Activated CD4-positive, CD25-positive, alpha-beta regulatory T cell treated with anti-CD3 and anti-CD28 coated beads, Interleukin-2, amount 50 U/mL, for 24 hours (primary cell): Measurements from ENCODE around the gene PROSER3.
A peak's percentile ranks its signal among the peaks of the same experiment; 100 is the strongest.

ENCODE experiments used
- ATAC-seq, 2 donors: fragments of 150-1000 bp; cut with Tn5 transposase; one replicate each; pipeline ENCODE4 v1.10.0; 2021; ENCODE audit warnings: mild to moderate bottlenecking in 1 of 2, moderate library complexity in 1 of 2

The PROSER3 gene

DNA sequence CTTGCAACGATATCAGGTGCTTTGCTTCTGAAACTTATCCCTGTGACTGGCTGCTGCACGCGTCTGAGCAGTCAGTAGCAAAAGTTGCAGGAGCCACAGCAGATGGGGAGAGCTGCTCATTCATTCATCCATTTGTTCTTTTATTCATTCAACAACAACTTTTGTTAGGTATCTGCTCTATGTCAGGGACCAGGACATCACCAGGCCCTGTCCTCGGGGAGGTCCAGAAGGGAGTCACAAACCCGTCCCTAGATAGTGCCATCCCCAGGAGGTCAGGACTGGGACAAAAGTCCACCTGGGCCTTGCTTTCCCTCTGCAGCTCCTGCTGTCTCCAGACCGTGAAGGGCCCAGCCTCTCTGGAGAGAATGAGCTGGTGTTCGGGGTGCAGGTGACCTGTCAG, 20.0 kb downstream of the PROSER3 start:
- ATAC-seq: no peak

DNA sequence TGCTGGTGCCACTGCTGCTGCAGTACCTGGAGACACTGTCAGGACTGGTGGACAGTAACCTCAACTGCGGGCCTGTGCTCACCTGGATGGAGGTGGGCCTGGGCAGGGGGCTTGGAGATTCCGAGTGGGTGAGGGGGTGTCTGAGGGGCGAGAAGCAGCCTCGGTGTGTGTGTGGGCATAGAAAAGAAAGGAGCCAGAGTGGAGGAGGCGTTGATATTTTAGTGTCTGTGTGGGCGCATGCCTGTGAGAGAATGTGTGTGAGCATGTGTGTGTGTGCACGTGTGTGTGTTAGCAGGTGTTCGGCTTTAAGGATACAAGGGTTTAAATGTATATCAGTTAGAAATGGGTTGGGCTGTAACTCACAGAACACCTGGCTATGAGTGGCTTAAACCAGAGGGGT, 21.1 kb downstream of the PROSER3 start:
- no peak for ATAC-seq

DNA sequence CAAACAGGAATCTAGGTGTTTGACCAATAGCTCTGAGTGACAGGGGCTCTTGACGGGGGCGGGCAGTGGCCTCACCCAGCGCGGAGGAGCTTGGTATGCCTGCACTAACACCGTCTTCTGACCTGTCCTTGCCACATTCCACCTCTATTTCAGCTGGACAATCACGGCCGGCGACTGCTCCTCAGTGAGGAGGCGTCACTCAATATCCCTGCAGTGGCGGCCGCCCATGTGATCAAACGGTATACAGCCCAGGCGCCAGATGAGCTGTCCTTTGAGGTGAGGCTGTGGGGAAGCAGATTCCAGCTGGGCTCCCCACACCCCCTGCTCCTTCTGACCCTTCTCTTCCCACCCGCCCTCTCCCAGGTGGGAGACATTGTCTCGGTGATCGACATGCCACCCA, 22.1 kb downstream of the PROSER3 start:
- ATAC-seq: no peak

DNA sequence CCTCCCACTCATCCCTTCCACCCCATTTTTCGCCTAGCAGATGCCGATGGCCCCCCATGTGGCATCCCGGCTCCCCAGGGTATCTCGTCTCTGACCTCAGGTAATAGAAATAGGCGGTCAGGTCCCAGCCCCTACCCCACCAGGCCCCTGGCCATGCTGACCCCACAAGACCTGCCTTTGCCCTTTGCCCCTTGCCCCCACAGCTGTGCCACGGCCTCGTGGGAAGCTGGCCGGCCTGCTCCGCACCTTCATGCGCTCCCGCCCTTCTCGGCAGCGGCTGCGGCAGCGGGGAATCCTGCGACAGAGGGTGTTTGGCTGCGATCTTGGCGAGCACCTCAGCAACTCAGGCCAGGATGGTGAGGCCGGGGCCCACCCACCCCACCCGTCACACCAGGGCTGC, 22.7 kb downstream of the PROSER3 start:
- no peak for ATAC-seq

DNA sequence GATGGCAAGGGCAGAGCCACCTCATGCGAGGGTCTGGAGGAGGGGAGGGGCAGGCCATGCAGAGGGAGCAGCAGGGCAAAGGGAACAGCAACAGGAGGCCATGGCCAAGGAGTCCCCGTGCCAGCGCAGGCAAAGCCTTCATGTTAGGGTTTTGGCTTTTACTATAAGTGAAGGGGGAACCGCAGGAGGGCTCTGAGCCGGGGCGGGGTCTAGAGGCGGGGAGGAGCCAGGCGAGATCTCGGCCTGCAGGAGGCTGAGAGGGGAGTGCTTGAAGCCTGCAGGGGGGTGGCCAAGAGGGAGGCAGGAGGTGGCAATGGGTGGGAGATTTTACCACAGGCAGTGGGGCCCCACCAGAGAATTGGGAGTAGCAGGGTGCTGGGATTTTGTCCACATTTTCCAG, 23.7 kb downstream of the PROSER3 start:
- no peak for ATAC-seq

DNA sequence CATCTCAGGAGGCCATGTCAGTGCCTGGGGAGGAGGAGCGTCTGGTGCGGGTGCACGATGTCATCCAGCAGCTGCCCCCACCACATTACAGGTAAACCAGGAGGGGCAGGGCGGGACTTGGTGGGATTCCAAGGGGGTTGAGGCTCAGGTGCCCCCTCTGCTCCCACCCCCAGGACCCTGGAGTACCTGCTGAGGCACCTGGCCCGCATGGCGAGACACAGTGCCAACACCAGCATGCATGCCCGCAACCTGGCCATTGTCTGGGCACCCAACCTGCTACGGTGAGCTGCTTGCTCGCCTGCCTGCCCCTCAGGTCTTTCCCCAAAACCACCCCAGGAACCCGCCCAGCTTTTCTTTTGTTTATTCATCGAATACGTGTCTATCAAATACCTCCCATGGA, 24.6 kb downstream of the PROSER3 start:
- no peak for ATAC-seq

DNA sequence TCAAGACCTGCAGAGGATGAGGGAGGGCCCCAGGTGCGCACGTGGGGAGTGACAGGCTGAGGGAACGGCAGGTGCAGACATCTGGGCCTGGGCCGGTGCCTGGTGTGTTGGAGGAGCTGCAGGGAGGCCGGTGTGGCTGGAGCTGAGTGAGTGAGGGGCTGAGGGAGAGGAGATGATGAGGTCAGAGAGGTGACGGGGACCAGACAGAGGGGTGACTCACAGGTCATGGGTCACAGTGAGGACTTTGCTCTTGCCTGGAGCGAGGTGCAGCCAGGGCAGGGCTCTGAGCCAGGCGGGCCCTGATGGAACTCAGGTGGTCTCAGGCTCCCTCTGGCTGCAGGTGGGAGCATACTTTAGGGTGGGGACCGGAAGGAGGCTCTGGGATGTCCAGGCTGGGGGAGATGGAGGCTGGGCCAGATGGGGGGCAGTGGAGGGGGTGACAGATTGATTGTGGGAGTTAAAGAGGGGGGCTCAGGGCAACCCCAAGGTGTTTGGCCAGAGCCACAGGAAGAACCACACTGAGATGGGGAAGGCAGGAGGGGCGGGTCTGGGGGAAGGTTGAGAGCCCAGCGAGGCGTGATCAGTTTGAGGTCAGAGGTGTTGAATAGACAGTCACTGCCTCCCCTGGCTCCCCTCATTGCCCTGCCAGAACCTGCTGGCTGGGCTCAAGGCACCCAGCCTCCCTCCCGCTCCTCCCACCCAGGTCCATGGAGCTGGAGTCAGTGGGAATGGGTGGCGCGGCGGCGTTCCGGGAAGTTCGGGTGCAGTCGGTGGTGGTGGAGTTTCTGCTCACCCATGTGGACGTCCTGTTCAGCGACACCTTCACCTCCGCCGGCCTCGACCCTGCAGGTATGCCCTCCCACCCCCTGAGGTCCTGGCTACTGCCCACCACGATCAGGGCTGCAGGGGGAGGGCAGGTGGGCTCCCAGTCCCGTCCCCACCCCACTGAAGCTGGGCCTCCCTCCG, 25.8 kb downstream of the PROSER3 start:
- ATAC-seq: no peak

DNA sequence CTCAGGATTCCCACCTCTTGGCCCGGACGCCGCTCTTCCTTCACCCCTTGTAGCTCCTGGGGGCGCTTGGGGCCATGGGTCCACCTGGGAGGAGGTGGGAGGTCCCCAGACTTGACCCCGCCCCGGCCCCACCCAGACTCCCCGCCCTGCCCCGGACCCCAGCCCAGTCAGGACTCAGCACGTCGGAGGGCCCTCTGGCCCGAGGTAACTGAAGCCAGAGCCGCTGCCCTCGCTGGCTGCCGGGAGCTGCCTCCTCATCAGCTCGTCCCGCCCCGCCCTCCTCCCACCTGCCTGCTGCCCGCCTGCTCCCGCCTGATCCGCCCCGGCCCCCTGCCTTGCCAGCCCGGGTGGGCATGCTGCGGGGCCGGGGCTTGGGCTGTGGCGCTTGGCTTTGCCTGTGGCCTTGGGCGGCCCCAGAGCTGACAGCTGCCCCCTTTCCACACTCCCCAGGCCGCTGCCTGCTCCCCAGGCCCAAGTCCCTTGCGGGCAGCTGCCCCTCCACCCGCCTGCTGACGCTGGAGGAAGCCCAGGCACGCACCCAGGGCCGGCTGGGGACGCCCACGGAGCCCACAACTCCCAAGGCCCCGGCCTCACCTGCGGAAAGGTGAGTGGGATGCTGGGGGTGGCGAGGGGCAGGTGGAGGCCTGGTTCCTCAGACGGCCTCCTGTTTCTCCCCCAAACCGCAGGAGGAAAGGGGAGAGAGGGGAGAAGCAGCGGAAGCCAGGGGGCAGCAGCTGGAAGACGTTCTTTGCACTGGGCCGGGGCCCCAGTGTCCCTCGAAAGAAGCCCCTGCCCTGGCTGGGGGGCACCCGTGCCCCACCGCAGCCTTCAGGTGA, 26.7 kb downstream of the PROSER3 start:
- ATAC-seq: no peak

DNA sequence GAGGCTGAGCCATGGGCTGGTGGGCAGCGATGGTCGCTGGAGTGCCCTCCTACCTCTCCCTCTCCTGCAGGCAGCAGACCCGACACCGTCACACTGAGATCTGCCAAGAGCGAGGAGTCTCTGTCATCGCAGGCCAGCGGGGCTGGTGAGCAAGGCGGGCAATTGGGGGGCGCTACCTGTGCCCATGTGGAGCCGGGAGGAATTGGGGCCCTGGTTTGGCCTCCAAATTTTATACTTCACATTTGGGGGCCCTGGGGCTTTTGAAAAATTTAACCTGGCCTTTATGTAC, 27.3 kb downstream of the PROSER3 start:
- no peak for ATAC-seq

DNA sequence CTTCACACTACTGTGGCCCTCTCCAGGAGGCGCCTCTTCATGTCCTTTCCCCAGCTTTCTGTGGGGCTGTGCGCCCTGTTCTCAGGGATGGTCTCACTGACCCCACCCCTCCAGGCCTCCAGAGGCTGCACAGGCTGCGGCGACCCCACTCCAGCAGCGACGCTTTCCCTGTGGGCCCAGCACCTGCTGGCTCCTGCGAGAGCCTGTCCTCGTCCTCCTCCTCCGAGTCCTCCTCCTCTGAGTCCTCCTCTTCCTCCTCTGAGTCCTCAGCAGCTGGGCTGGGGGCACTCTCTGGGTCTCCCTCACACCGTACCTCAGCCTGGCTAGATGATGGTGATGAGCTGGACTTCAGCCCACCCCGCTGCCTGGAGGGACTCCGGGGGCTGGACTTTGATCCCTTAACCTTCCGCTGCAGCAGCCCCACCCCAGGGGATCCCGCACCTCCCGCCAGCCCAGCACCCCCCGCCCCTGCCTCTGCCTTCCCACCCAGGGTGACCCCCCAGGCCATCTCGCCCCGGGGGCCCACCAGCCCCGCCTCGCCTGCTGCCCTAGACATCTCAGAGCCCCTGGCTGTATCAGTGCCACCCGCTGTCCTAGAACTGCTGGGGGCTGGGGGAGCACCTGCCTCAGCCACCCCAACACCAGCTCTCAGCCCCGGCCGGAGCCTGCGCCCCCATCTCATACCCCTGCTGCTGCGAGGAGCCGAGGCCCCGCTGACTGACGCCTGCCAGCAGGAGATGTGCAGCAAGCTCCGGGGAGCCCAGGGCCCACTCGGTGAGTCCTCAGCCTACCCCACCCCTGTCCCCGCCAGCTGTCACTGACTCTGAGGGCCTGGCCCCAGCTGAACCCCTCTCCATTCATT, 28.6 kb downstream of the PROSER3 start:
- ATAC-seq: no peak

DNA sequence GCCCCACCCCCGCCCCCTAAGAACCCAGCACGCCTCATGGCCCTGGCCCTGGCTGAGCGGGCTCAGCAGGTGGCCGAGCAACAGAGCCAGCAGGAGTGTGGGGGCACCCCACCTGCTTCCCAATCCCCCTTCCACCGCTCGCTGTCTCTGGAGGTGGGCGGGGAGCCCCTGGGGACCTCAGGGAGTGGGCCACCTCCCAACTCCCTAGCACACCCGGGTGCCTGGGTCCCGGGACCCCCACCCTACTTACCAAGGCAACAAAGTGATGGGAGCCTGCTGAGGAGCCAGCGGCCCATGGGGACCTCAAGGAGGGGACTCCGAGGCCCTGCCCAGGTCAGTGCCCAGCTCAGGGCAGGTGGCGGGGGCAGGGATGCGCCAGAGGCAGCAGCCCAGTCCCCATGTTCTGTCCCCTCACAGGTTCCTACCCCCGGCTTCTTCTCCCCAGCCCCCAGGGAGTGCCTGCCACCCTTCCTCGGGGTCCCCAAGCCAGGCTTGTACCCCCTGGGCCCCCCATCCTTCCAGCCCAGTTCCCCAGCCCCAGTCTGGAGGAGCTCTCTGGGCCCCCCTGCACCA, 29.3 kb downstream of the PROSER3 start:
- ATAC-seq: no peak

DNA sequence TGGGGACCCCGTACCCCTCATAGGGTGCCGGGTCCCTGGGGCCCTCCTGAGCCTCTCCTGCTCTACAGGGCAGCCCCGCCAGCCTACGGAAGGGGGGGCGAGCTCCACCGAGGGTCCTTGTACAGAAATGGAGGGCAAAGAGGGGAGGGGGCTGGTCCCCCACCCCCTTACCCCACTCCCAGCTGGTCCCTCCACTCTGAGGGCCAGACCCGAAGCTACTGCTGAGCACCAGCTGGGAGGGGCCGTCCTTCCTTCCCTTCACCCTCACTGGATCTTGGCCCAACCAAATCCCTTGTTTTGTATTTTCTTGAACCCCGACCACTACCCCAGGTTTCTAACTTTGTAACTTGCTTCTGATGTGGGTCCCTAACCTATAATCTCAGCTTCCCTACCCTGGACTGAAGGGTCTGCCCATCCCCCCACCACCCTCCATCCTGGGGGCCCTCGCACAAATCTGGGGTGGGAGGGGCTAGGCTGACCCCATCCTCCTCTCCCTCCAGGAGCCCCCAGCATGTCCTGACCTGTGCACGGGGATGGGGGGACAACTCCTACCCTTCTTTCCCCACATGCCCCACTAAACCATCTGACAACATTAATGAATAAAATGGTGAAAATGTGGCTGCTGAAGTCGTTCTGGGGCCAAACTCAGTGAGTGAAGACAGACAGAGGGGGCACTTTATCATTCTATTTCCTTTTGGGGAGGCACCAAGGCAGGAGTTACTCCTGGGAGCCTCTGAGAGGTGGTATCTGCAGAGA, 30.4 kb downstream of the PROSER3 start:
- no peak for ATAC-seq

DNA sequence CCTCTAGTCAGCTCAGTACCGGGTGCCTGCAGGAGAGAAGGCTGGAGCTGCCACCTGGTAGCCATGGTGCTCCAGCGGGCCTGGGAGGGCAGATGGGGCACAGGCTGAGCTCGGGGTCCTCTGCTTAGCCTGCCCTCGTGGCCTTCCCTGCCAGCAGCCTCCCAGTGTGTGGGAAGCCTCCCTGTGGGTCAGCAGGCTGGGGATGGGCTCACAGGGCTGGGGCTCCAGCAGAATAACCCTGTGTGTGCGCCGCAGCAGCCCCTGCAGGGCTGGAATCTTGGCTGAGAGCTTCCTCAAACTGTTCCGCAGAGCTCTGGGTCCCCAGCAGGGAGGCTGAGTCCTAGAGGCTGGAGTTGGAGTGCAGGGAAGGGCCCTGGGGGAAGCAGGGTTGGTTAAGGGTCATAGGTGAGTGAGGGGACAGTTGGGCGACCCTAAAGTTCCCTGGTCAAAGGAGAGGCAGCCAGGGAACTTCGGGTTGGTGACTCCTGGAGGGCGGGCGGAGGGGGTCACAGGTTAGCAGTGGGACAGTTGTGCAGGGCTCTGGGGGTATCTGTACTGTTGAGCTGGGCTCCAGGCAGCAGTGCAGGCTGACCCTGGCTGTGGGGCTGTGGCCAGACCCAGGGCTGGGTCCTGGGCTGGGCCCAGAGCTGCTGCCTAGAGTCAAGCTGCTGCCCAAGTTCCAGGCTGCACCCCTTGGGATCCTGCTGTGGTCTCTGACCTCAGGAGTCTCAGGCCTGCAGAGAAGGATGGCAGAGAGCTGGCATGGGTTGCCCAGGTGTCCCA, 31.4 kb downstream of the PROSER3 start:
- no peak for ATAC-seq

DNA sequence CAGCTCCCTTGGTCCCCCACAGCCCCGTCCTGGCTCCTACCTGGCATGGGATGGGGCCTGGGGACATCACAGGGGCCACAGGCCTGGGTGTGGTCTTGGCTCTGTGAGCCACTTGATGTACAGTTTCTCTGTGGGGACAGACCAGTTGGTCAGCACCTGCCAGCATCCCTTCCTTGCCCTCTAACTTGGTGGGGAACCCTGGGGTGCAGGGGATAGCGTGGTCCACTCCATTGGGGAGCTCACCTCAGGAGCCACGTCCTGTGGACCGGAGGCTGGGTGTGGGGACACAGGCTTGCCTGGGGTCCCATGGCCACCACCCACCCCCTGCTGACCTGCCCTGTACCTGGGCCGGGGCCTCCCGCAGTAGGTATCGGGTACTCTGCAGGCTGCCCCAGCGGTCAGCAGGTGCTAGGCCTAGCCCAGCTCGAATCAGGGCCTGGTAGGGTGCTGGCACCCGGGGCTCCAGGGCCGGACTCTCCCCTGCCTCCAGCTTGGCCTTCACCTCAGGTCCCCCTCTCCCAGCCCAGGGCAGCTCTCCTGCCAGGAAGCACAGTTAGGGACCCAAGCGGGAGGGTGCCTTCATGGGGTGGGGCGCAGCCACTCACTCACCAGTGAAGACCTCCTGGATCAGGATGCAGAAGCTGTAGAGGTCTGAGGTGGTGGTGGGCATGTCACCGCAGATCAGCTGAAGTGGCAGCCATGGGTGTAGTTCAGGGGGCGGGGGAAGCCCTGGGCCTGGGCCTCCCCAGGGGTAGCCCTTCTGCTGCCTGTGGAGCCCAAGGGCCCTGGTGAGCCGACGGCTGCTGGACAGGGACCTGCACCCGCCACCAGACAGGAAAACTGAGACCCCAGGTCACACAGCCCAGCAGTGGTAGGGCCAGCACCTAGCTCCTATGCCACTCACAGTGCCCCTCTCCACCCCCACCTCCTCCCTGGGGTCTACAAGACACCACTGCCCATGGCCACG, 32.3 kb downstream of the PROSER3 start:
- no peak for ATAC-seq

DNA sequence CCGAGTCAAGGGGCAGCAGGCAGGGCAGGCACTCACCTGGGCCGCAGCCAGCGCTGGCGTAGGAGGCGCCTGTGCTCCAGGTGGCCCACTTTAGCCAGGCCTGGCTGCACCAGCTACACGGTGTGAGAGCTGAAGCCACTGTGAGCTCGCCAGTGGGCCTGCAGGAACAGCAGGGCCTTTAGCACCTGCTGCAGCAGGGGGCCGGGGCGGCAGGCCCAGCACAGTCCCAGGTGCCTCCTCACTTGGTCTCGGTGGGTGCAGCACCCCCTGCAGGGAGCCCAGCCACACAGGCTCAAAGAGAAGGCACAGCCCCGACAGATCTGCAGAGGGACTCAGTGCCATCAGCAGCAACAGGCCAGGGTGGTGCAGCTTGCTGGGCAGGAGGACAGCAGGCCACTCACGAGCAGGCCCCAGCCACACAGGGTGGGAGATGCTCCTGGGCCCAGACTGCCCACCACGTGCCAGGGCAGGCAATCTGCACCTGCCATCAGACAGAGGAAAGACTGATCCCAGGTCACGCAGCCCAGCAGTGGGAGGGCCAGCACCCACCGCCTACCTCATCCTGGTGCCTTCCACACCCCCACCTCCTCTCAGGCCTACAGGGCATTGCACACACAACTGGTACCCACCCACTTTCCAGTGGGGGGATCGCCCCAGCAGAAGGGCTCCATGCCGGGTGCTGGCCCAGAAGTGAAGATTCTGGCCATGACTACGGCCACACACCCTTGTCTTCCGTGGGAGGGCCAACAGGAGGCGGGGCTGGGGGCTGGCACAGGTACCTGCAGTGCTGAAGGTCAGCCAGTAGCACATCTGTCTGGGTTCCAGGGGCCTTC, 33.2 kb downstream of the PROSER3 start:
- peak in 1 of 2 donors; percentile 33 for ATAC-seq

DNA sequence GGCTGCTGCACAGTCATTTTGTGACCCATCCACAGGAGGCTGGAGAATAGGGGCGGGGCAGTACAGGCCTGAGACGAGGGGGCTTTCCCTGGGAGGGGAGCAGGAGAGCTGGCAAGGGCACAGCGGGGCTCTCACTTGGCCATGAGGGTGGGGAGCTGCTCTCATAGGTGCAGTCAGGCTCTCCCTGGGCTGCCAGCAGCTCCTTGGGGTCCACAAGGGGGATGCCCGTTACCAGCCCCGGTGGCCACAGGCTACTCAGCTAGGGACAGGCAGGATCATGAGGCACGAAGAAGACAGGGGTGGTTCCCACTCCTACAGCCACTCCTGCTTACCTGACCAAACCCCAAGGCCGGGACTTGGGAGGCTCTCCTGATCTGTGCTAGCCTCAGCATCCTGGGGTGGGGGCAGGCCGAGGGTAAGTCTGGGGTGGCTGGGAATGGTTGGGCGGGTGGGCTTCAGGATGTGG, 33.9 kb downstream of the PROSER3 start:
- ATAC-seq: no peak

DNA sequence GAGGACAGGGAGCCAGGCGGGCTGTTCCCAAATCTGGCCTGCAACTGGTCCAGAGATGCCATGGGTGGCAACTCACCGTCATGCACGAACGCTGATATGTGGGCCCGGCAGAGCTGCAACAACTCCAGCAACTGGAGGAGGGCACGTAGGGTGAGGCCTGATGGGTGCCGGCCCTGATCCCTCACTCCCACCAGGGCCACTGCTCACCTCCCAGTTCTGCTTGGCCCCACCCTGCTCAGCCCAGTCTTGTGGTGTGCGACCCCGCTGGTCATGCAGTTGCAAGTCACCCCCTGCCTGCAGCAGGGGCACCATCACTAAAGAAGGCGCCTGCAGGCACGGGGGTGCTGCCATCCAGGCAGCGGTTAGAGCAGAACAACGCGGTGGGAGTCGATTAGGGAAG, 34.3 kb downstream of the PROSER3 start:
- no peak for ATAC-seq

DNA sequence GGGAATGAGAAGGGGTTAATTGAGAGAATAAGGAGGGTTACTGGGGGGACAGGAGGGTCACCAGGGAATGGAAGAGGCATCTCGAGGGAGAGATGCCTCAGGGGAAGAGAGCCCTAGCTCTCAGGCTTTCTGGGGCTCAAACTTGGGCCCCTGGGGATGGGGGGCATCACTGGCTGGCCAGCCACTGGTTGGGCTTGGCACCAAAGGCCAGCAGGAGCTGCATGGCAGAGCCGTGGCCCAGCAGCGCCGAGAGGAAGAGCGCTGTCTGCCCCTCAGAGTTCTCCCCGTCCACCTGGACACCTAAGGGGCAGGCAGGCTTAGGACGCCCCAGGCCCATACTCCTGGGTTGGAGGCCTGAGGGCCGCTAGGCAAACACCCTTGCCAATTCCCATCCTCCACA, 34.9 kb downstream of the PROSER3 start:
- no peak for ATAC-seq
